Measurements from ENCODE around the gene LAMP1. TPM values are rescaled to one million over a fixed set of nuclear protein-coding genes. Genes with fewer than 3 reads are reported as not detected.

The LAMP1 gene, protein sequence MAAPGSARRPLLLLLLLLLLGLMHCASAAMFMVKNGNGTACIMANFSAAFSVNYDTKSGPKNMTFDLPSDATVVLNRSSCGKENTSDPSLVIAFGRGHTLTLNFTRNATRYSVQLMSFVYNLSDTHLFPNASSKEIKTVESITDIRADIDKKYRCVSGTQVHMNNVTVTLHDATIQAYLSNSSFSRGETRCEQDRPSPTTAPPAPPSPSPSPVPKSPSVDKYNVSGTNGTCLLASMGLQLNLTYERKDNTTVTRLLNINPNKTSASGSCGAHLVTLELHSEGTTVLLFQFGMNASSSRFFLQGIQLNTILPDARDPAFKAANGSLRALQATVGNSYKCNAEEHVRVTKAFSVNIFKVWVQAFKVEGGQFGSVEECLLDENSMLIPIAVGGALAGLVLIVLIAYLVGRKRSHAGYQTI
- 153 and 213 TPM in 2 replicates for total RNA-seq

DNA sequence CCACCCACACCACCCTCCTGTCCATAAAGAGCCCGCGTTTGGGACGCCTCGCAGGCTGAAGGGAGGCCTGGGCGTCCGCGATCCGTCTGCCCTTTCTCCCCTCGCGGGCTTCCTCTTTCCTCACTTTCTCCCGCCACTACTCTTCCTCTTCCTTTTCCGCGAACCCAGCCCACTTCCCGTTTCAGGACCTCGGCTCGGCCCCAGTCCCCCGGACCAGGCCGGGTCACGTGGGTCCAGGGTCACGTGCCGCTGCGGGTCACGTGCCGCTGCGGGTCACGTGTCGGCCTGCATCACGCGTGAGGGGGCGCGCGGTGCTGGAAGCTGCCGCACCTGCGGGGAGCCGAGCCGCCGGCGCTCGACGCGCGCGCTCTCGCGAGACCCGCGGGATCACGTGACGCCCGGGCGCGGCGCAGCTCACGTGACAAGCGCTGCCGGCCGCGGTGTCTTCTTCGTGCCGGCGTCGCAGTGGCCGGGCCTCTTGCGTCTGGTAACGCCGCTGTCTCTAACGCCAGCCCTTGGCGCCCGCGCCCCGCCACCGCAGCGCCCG is at the start of gene LAMP1:
TSS of gene LAMP1 (plus strand) at position 417 of the 547 bp plus-strand sequence. CDS start 196 bp downstream, outside the sequence.

Other genes starting within 250 kb of the LAMP1 start
- not detected in 2 replicates for gene F7, start 191.4 kb upstream of the LAMP1 start, total RNA-seq
- gene F10, start 174.4 kb upstream of the LAMP1 start, total RNA-seq: 12.8 and 29.5 TPM in 2 replicates
- not detected in 2 replicates for gene PROZ, start 138.6 kb upstream of the LAMP1 start, total RNA-seq
- 31.9 and 56.8 TPM in 2 replicates for gene PCID2, start 88.6 kb upstream of the LAMP1 start, total RNA-seq
- 48.7 and 91.7 TPM in 2 replicates for gene CUL4A, start 87.6 kb upstream of the LAMP1 start, total RNA-seq
- 1.2 and 5.9 TPM in 2 replicates for gene GRTP1, start 66.9 kb downstream of the LAMP1 start, total RNA-seq
- 0.56 and 1.9 TPM in 2 replicates for gene ADPRHL1, start 156.2 kb downstream of the LAMP1 start, total RNA-seq
- 5.7 and 17.3 TPM in 2 replicates for gene DCUN1D2, start 193.5 kb downstream of the LAMP1 start, total RNA-seq

All from epithelial cell of alveolus of lung (primary cell).